HepG2 (cell line): ENCODE data around the gene PPP1R14D. TPM values are rescaled to one million over a fixed set of nuclear protein-coding genes. Genes with fewer than 3 reads are reported as not detected.

Experiments
- AHR ChIP-seq: IDR thresholded peaks from 2 replicates; pipeline ENCODE4 v1.6.1; 2018; ENCODE audit warnings: missing genetic modification reagents, missing compliant biosample characterization
- ARNT2 ChIP-seq: sonication (generic); formaldehyde crosslinking; IDR thresholded peaks from 2 replicates; pipeline ENCODE4 v1.8.0; 2022; ENCODE audit warnings: mild to moderate bottlenecking, low read depth, missing genetic modification reagents, moderate library complexity
- MTF1 ChIP-seq: sonication (generic); formaldehyde crosslinking; IDR thresholded peaks from 2 replicates; pipeline ENCODE4 v1.5.0; 2020; ENCODE audit warnings: missing genetic modification reagents
- NFKB2 ChIP-seq: sonication (generic); formaldehyde crosslinking; IDR thresholded peaks from 2 replicates; pipeline ENCODE4 v1.4.0; 2020; ENCODE audit warnings: missing genetic modification reagents, borderline replicate concordance
- NFRKB ChIP-seq: fragments of 450-650 bp; IDR thresholded peaks from 2 replicates; pipeline ENCODE4 v1.6.1; 2017
- PCBP2 ChIP-seq: fragments of 200-400 bp; formaldehyde crosslinking; optimal IDR thresholded peaks from 2 replicates; pipeline ENCODE3; 2018; ENCODE audit warnings: low read length, low read depth; ENCODE audit not compliant: poor library complexity, severe bottlenecking
- SALL2 ChIP-seq: sonication (generic); formaldehyde crosslinking; IDR thresholded peaks from 2 replicates; pipeline ENCODE4 v1.8.1; 2023; ENCODE audit warnings: mild to moderate bottlenecking, missing genetic modification reagents, inconsistent platforms
- STAG1 ChIP-seq: sonication (generic); formaldehyde crosslinking; IDR thresholded peaks from 2 replicates; pipeline ENCODE4 v1.4.0; 2020; ENCODE audit warnings: missing genetic modification reagents
- ZBTB2 ChIP-seq: sonication (generic); formaldehyde crosslinking; IDR thresholded peaks from 2 replicates; pipeline ENCODE4 v1.8.0; 2022; ENCODE audit warnings: low read depth, missing genetic modification reagents
- ZBTB37 ChIP-seq: sonication (generic); formaldehyde crosslinking; IDR thresholded peaks from 2 replicates; pipeline ENCODE4 v1.4.0; 2020; ENCODE audit warnings: mild to moderate bottlenecking, missing genetic modification reagents
- ZFY ChIP-seq: sonication (generic); formaldehyde crosslinking; IDR thresholded peaks from 2 replicates; pipeline ENCODE4 v1.4.0; 2020; ENCODE audit warnings: missing genetic modification reagents
- ZKSCAN8 ChIP-seq: IDR thresholded peaks from 2 replicates; pipeline ENCODE4 v1.6.1; 2016; ENCODE audit warnings: borderline replicate concordance, missing genetic modification reagents, missing compliant biosample characterization
- ZNF281 ChIP-seq: sonication (generic); formaldehyde crosslinking; IDR thresholded peaks from 2 replicates; pipeline ENCODE4 v1.4.0; 2020; ENCODE audit warnings: missing genetic modification reagents, borderline replicate concordance
- ZNF430 ChIP-seq: sonication (generic); formaldehyde crosslinking; IDR thresholded peaks from 2 replicates; pipeline ENCODE4 v1.9.0; 2021; ENCODE audit warnings: mild to moderate bottlenecking, missing genetic modification reagents
- ZNF550 ChIP-seq: sonication (generic); formaldehyde crosslinking; IDR thresholded peaks from 2 replicates; pipeline ENCODE4 v1.4.0; 2020; ENCODE audit warnings: mild to moderate bottlenecking, missing genetic modification reagents, borderline replicate concordance
- ZNF709 ChIP-seq: sonication (generic); formaldehyde crosslinking; IDR thresholded peaks from 2 replicates; pipeline ENCODE4 v1.5.0; 2020; ENCODE audit warnings: mild to moderate bottlenecking, missing genetic modification reagents
- ZNF710 ChIP-seq: sonication (generic); formaldehyde crosslinking; IDR thresholded peaks from 2 replicates; pipeline ENCODE4 v1.5.0; 2020; ENCODE audit warnings: mild to moderate bottlenecking, missing genetic modification reagents, borderline replicate concordance
- ZSCAN31 ChIP-seq: sonication (generic); formaldehyde crosslinking; IDR thresholded peaks from 2 replicates; pipeline ENCODE4 v1.5.0; 2020; ENCODE audit warnings: low read depth, mild to moderate bottlenecking, missing genetic modification reagents
- polyA plus RNA-seq, 8 experiments: library from polyadenylated mRNA; depleted of rRNA in 3 of 8; stranded (reverse) in 7 of 8; unstranded in 1 of 8; fragments of >200 nt; fragmentation: Illumina TruSeq in 4 of 8; extraction: Trizol in 4 of 8; gene quantifications; 2 replicates each; pipeline versions ENCODE4 v1.2.1 to v1.2.3, GENCODE V29; 2011 to 2016; ENCODE audit warnings: low read depth in 4 of 8, missing spikeins in 1 of 8, mixed read lengths in 1 of 8; ENCODE audit not compliant: insufficient read depth in 1 of 8
- total RNA-seq, 5 experiments: library from RNA; depleted of rRNA; stranded (reverse); fragments of >200 nt; fragmentation: Illumina TruSeq; extraction: Trizol; gene quantifications; 2 replicates each; pipeline ENCODE4 v1.2.3, GENCODE V29; 2016; ENCODE audit warnings: low read depth in 1 of 5
- TF ChIP-seq, protein P1 (sequence below): sonication (generic); formaldehyde crosslinking; IDR thresholded peaks from 2 replicates; pipeline ENCODE4 v1.4.0; 2020; ENCODE audit warnings: mild to moderate bottlenecking, missing genetic modification reagents, borderline replicate concordance

PPP1R14D gene
- total and polyA plus RNA-seq, 2 of the 13 experiments (the other 11 are each of a cell fraction or from before 2014, with no cell fraction given): 0.53 to 0.55 TPM

DNA sequence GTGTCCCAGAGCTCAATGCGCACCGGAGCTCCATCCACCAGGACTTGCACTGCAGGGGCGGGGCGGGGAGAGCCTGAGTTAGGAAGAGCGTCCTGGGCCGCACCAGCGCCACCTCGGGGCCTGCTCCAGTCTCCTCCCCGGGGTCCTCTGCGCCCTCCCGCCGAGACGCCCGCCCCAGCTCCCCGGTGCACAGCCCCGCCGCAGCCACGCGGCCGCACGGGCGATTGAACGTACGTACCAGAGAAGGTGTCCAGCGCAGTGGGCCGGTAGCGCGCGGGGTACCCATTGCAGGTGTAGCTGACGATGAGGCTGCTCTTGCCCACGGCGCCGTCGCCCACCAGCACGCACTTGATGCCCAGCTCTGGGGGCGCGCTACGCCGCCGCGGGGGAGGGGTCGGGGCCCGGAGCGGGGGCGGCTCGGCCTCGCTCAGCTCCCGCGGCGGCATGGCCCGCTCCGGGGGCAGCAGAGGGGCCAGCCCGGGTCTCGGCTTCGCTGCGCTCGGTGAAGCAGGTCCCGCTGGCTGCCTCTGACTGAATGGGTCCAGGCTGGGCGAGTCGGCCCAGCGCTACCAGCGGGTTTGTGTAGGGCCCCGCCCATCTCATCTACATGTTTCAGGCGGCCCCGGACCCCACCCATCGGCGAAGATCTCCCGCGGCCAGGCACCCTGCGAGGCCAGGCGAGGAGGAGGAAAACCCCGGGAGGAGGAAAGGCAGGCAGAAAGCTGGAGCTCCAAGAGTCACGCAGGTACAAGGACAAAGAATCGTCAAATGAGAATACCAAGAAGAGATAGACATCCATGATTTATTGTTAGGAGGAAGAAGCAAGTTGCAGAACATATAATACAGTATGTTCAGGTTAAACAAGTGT lies 45.4 kb upstream of the PPP1R14D start, which contains the start of gene RHOV (continued):
- TF ChIP-seq ZNF709 (CRISPR knock-in tag) (no peak), NFRKB (no peak), ZSCAN31 (CRISPR knock-in tag) (peak; percentile 51; the same call in 1 of the 2 replicates), SALL2 (0 out of 2 replicates have a peak, but pooled peaks have one; percentile 43), ZKSCAN8 (CRISPR knock-in tag) (no peak), ZNF550 (CRISPR knock-in tag) (no peak), AHR (CRISPR knock-in tag) (no peak), MTF1 (CRISPR knock-in tag) (peak; percentile 41; the same call in 1 of the 2 replicates), ZBTB2 (CRISPR knock-in tag) (no peak), ZNF710 (CRISPR knock-in tag) (no peak), ARNT2 (0 out of 2 replicates have a peak, but pooled peaks have one; percentile 46), ZNF430 (CRISPR knock-in tag) (0 out of 2 replicates have a peak, but pooled peaks have one; percentile 38), ZNF281 (no peak), PCBP2 (no peak), NFKB2 (CRISPR knock-in tag) (peak; percentile 51; the same call in 1 of the 2 replicates), STAG1 (CRISPR knock-in tag) (peak; percentile 41; the same call in 1 of the 2 replicates), ZBTB37 (CRISPR knock-in tag) (no peak), ZFY (CRISPR knock-in tag) (peak; percentile 63)
- TF ChIP-seq, protein P1, sequence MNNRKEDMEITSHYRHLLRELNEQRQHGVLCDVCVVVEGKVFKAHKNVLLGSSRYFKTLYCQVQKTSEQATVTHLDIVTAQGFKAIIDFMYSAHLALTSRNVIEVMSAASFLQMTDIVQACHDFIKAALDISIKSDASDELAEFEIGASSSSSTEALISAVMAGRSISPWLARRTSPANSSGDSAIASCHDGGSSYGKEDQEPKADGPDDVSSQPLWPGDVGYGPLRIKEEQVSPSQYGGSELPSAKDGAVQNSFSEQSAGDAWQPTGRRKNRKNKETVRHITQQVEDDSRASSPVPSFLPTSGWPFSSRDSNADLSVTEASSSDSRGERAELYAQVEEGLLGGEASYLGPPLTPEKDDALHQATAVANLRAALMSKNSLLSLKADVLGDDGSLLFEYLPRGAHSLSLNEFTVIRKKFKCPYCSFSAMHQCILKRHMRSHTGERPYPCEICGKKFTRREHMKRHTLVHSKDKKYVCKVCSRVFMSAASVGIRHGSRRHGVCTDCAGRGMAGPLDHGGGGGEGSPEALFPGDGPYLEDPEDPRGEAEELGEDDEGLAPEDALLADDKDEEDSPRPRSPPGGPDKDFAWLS: no peak
